RPMI8226 (cell line): ENCODE results near the gene ACLY.
"Not testable (repeated sequence)": the region's sequence is repeated elsewhere in the genome, so short reads cannot be mapped to it uniquely, and the experiment has no call there.

ENCODE experiments used
- DNase-seq: peaks from one replicate; pipeline ENCODE4 v3.0.0-alpha.2; 2015

Gene ACLY

DNA sequence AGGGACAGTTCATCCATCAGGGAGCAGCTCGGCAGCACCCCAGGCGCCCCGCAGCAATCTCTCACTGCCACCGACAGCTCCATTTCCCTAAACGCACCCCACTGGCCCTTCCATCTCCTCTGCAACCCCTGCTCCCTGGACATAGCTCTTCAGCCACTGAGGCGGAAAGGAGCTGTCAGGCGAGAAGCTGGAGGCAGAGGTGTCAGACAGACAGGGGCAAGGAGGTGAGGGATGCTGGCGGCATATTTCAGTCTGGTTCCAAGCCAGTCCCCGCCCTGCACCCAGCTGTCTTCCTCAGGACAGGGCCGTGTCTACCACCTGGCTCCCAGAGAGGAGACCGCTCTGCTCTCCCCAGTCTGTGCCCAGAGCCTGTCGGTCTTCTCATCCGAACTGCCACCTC is 9.7 kb downstream of the ACLY start:
- DNase-seq, result no peak

DNA sequence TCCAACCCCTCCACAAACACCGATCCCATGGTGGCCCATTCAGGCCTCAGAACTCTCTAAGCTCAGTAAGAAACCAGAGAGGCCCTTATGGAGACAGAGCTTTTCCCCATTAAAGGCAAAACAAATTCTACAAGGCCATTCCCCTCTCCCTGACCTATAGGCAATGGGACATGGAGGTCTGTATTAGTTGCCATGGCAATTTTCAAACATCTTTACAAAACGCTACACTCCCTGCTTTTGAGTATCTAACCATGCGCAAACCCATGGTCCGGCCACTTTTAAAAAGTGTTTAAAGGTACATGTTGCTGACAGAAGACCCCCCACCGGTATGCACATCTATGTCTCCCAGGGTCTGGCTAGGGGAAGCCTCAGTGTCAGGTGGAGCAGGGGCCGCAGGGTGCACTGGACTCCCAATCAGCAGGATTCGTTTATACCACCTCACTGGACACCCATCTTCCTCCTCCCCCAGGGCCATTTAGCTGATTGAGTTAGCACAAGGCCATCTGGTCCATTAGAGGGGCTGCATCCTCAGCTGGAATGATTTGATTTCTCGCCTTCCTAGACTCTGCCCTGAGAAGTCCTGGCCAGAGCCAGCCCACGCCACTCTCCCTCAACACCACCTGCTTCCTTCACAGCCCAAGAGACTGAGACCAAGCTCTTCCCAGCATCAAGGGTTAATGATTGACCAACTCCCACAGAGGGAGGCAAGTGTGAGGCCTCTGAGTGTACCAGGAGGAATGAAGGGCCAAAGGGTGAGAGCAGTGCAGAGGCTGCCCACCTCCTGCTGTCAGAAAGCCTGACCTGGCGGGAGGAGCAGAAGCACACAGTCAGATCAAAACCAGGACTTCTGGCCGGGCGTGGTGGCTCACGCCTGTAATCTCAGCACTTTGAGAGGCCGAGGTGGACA is 10.9 kb downstream of the ACLY start:
- DNase-seq, result no peak

GRCh38 chr17:41907185-41907556 is 11.6 kb downstream of the ACLY start:
- DNase-seq, result no peak

DNA sequence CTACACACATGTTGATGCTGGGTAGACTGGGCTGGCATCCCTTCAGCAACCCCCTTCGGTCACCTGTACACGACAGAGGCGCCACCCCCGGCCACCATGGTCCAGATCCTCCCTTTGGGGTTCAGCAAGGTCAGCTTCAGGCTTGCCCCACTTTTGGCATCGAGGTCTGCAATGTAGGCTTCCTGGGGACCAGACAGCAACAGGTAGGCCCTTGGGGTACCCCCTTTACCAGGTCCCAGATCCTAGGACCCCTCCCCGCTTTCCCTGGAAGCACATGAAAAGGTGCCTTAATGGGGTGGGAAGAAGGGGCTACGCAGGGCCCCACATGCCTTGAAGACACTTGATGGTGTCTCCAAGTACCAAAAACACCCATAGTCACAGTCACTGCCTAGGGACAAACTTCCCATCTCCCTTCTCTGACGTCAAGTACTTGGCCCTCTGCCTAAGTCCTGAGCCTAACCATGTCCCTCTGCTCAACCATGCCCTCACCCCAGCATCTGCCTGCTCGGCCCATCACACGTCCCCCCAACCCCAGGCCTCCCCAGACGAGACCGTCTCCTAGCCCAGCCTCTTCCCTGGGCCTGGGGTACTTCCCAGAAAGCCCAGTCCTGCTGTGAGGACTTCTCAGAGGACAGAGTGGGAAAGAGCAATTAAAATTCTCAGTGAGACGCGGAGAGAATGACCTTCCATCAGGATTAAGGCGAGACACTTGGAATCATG is 12.1 kb downstream of the ACLY start:
- DNase-seq, result no peak

DNA sequence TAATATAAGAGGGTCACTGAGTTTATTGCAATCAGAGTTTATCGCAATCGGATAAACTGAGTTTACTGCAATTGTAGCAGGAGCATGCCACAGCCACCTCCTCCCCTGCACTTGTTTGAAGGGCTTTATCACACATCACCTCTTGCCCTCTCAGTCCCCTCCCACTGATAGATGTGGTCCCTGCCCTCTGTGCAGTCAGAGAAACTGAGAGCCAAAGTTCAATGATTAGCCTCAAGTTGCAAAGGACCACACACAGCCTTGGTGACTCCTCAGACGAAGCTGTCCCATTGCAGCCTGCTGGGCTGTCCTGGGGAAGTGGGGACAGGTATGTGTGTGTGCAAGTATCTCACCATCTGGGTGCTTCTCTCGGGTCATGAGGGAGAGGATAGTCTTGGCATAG is 13.6 kb downstream of the ACLY start:
- DNase-seq, result no peak

- DNase-seq, result no peak
These were observed 14.4 kb downstream of the ACLY start for GRCh38 chr17:41904242-41904841.

DNA sequence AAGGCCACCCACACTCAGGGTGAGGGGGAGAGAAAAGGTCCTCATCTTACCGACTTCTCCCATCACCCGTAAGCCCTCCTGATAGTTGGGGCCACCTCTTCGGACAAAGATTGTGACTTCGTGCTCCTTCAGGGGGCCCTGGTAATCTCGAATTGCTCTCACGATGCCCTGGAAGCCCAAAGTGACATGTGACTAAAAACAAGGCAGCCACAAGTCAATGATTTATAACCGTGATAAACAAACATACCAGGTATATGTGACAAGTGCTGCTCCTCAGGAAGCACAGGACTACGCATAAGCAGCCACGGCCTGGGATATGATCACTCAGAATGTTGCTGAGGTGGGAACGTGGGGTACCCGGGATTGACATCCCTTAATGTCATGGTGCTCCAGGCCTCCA is 17.1 kb downstream of the ACLY start:
- DNase-seq, result no peak

DNA sequence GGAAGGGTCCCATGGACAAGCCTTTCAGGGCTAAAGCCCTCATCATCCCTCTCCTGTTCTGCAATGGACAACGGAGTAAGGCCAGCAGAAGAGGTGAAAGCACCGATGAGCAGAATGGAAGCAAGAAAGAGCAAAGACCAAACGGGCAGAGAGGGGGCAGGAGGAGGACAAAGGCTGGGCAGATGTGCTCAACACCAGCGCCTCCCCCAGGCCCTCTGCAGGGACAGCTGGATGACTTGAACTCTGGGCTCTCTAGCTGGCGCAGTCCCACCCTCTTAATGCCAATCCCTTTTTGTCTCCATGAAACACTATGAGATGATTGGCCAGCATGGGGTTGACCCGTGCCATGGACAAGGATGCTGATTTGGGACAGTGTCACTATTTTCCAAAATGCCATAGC is 22.0 kb downstream of the ACLY start:
- no peak for DNase-seq

DNA sequence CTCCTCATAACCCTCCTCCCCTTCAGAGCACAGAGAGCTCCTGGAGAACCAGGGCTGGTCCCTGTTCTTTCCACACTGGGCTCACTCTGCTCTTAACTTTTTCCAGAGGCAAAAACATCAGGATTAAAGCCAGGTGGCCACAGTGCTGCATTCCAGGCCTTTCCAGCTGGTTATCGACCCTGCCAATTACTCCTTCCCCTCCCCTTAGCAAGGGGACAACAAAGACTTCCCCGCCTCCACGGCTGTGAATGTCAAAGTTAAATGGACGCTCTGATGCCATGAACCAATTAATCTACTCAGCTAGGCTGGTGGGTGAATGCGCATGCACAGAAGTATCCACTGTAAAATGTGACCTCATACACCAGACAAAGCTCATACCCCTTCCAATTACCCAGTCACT is 23.1 kb downstream of the ACLY start:
- DNase-seq, result no peak

DNA sequence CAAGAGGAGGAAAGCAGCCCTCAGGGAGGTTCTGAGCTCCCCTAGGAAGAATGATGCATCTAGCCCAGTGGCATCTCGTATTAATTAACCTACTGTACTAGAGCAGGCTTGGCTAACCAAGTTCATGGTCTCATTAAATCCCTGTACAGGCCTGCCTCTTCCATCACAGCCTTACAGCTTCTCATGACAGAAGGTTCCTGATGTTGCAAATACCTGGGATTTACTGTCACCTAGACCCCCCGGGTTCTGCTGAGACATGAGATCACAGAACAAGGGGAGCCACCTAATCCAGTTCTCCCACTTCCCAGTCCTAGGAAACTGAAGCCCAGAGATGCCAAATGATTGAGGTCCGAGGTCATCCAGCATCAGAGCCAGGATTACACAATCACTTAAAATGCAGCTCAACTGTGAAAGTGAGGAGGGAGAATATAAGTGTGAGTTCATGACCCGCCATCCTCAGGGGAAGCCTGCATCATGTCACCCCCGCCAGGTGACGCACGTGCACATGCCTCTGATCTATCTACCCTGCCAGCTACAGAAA is 23.9 kb downstream of the ACLY start:
- no peak for DNase-seq

- no peak for DNase-seq
These were observed 25.4 kb downstream of the ACLY start for GRCh38 chr17:41893384-41893783.

DNA sequence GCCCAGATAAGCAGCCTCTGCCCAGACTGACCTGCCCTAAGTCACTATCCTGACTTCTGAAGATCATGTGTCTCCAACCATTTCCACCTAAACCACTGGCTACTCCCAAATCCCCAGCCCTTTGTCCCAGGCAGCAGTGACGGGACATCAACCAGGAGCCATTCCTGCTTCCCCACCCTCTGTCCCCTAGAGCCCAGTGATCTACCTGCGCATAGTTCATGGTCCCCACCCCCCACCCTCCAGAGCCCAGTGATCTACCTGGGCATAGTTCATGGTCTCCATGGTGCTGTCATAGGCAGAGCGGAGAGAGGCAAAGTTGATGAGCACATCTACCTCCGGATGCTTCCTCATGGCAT is 26.8 kb downstream of the ACLY start:
- no peak for DNase-seq

- DNase-seq, result no peak
These were observed 27.4 kb downstream of the ACLY start for GRCh38 chr17:41891135-41892020.

DNA sequence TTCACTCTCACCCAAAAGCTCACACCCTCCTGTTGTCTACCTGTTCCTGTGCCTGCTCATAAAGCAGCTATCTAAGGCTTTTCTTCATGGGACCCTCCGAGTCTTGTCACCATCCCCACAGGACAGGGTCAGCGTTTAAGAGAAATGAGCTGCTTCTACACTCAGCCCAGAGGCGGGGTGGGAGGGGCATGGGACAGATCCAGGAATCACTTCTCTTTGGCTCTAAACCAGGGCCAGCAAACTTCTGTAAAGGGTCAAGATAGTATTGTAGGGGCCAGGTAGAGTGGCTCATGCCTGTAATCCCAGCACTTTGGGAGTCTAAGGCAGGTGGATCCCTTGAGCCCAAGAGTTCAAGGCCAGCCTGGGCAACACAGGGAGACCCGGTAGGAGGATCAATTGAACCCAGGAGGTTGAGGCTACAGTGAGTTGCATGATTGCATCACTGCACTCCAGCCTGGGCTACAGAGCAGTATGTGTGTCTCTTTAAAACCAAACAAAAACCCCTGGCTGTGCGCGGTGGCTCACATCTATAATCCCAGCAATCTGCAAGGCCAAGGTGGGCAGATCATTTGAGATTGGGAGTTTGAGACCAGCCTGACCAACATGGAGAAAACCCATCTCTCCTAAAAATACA is 30.3 kb downstream of the ACLY start:
- DNase-seq, result no peak

GRCh38 chr17:41885733-41886132 is 33.0 kb downstream of the ACLY start:
- no peak for DNase-seq

DNA sequence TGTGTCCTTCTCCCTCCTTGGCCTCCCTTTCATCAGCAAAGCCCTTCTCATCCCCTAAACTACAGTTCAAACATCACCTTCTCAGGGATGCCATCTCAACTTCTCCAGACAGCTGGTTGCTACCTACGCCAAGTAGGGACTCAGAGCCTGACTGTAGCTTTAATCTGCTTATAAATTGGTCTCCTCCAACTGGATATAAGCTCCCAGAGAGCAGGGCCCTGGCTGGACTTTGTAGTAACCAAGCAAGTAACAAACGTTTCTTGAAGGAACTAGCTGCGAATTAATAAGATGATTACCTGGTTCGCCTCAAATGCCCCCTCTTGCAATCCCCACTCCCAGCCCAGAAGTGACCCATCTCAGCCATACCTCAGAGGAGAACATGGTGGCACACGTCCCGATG is 36.0 kb downstream of the ACLY start:
- DNase-seq, result no peak

DNA sequence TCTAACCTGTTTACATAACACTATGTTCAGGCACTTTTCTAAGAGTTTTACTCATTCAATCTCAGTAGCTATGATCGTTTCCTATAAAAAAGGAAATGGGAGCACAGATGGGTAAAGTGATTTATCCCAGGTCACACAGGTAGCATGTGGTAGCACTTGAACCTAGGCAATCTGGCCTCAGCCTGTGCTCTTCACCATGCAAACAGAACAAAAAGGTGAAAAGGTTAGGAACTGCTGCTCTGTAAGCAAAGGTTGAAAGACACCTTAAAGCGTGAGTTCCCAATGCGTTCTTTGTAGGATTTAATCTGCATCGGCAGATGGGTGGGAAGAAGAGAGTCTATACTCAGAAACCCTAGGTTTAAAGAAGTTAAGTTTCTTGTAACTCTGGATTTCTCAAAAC is 38.6 kb downstream of the ACLY start:
- no peak for DNase-seq

GRCh38 chr17:41874293-41874670 is 44.5 kb downstream of the ACLY start:
- DNase-seq, result not testable (repeated sequence)

GRCh38 chr17:41873559-41874292 is 45.0 kb downstream of the ACLY start:
- DNase-seq, result no peak

DNA sequence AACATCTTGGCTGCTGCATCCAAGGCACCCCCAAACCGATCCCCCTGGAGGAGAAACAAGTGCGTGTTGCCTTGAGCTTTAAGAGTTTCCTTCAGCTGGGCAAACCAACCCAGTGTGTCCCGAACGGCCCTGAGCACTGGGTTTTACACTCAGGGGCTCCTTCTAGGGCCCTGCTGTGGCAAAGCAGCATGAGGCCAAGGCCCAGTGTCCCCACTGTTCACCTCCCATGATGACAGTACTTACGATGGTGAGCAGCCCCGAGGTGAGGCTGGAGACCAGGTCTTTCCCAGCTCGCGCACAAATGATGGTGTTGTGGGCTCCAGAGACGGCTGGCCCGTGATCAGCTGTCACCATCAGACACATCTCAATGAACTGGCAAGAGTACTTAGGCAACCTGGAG is 47.0 kb downstream of the ACLY start:
- no peak for DNase-seq

DNA sequence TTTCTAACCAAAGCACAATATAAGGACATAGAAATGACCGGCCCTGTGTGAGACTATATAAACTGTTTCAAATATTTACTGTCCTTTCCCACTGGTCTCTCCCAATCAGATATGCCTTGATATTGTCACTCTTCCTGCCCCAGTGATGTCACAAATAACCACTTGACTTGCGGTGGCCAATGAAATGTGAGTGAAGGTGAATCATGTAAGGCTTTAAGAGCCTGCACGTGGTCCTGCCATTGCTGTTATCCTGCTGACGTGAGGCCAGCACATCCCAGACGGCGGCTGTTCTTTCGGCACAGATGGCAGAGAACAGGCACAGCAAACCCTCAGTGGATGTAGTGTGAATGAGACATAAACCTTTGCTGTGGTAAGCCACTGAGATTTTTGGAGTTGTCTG is 48.1 kb downstream of the ACLY start:
- no peak for DNase-seq

DNA sequence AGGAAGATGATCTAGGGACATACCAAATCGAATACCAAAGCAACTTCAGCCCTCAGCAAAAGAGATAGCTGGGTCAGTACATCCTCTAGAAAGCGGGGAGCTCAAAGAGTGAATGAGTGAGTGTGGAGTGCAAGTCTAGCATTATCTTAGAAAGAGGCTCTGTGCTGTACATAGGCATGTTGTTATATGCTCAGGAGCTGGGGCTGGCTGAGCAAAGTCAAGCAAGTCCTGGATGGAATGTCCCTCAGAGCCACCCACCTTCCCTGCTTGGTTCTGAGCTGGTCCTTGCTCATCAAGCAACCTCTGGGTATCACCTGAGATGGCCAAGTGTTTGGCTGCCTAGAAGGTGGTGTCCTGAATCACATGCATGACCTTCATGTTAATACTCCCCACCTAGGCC is 48.7 kb downstream of the ACLY start:
- DNase-seq, result no peak
